Thymus (tissue), 11 donors: Measurements from ENCODE around the gene NAE1. TPM values are rescaled to one million over a fixed set of nuclear protein-coding genes. Genes with fewer than 3 reads are reported as not detected.
"Not testable (repeated sequence)": the region's sequence is repeated elsewhere in the genome, so short reads cannot be mapped to it uniquely, and the experiment has no call there.

ENCODE experiments used
- DNase-seq, 9 donors: peaks; one replicate each; pipeline ENCODE4 v3.0.0-alpha.2; 2013; ENCODE audit warnings: low spot score in 9 of 9, low read depth in 6 of 9, missing footprints in 1 of 9
- H3K27ac ChIP-seq, 2 donors: one replicate each; pipeline ENCODE4 v1.5.1; 2013; ENCODE audit warnings: control low read depth in 1 of 2, low read depth in 1 of 2, low read length in 1 of 2, mild to moderate bottlenecking in 1 of 2, moderate library complexity in 1 of 2
- H3K27me3 ChIP-seq, 2 donors: one replicate each; pipeline ENCODE4 v1.5.1; 2013; ENCODE audit warnings: low read length in 1 of 2; ENCODE audit not compliant: control insufficient read depth in 2 of 2, insufficient read depth in 1 of 2
- H3K36me3 ChIP-seq, 2 donors: one replicate each; pipeline ENCODE4 v1.5.1; 2013; ENCODE audit warnings: low read length in 1 of 2, mild to moderate bottlenecking in 1 of 2, moderate library complexity in 1 of 2; ENCODE audit not compliant: control insufficient read depth in 2 of 2, insufficient read depth in 2 of 2
- H3K4me1 ChIP-seq, 2 donors: one replicate each; pipeline ENCODE4 v1.5.1; 2013; ENCODE audit warnings: low read length in 2 of 2; ENCODE audit not compliant: control insufficient read depth in 2 of 2, insufficient read depth in 2 of 2
- H3K4me3 ChIP-seq, 2 donors: one replicate each; pipeline ENCODE4 v1.5.1; 2013; ENCODE audit warnings: low read length in 2 of 2, control low read depth in 1 of 2, mild to moderate bottlenecking in 1 of 2
- H3K9me3 ChIP-seq, 2 donors: one replicate each; pipeline ENCODE4 v1.5.1; 2013; ENCODE audit warnings: low read length in 1 of 2, mild to moderate bottlenecking in 1 of 2; ENCODE audit not compliant: control insufficient read depth in 2 of 2, insufficient read depth in 1 of 2
- WGBS: extraction: QIAGEN DNeasy Blood & Tissue Kit; methylation state at CpG from one replicate; pipeline ENCODE4 v1.1.7; 2013; 5-methylcytosine and 5-hydroxymethylcytosine counted together
- polyA plus RNA-seq: library from polyadenylated mRNA; stranded (reverse); fragments of 200-250 nt; gene quantifications from one replicate; pipeline ENCODE4 v1.2.3, GENCODE V29; 2013
- total RNA-seq: library from RNA; stranded (reverse); fragments of 120-200 nt; gene quantifications from one replicate; pipeline ENCODE4 v1.2.4, GENCODE V29; 2013
- donor health status: healthy.

The NAE1 gene
- total and polyA plus RNA-seq, 2 donors = 55.3 to 70.4 TPM

GRCh38 chr16:66871363-66871762 is 40.6 kb upstream of the NAE1 start:
- not testable (repeated sequence) for H3K36me3 ChIP-seq, H3K4me3 ChIP-seq, H3K9me3 ChIP-seq, DNase-seq, H3K4me1 ChIP-seq, H3K27ac ChIP-seq
- 98% methylated on average over 2 of the region's 2 CpGs for WGBS
- peaks cover 0 to 14% of the 10 kb centered on the region in 2 donors for H3K27me3 ChIP-seq

- H3K4me1 ChIP-seq = peaks cover 0 to 7% of the 10 kb centered on the region in 2 donors
- H3K9me3 ChIP-seq = no peaks in the 10 kb centered on the region
- DNase-seq = no peak
- no peak overlapping the region for H3K4me3 ChIP-seq
- WGBS = 98% methylated on average over 1 of the region's 1 CpG
- no peak overlapping the region for H3K27ac ChIP-seq
- no peaks in the 10 kb centered on the region for H3K36me3 ChIP-seq
- peaks cover 0 to 14% of the 10 kb centered on the region in 2 donors for H3K27me3 ChIP-seq
These were observed 38.6 kb upstream of the NAE1 start for GRCh38 chr16:66869424-66869823.

GRCh38 chr16:66863707-66864106 is 32.9 kb upstream of the NAE1 start:
- Histone ChIP-seq H3K27me3 (no peaks in the 10 kb centered on the region), H3K9me3 (no peaks in the 10 kb centered on the region), H3K27ac (no peak overlapping the region), H3K4me3 (no peak overlapping the region), H3K36me3 (no peaks in the 10 kb centered on the region), H3K4me1 (no peaks in the 10 kb centered on the region)
- DNase-seq = no peak

- Histone ChIP-seq H3K4me1 (no peaks in the 10 kb centered on the region), H3K4me3 (no peak overlapping the region), H3K27ac (no peak overlapping the region), H3K27me3 (no peaks in the 10 kb centered on the region), H3K9me3 (no peaks in the 10 kb centered on the region), H3K36me3 (no peaks in the 10 kb centered on the region)
- 97% methylated on average over 8 of the region's 8 CpGs for WGBS
- DNase-seq = no peak
These were observed 31.3 kb upstream of the NAE1 start for GRCh38 chr16:66862023-66862520.

GRCh38 chr16:66859397-66860068 is 28.8 kb upstream of the NAE1 start:
- no peaks in the 10 kb centered on the region for H3K9me3 ChIP-seq
- H3K36me3 ChIP-seq = no peaks in the 10 kb centered on the region
- DNase-seq = no peak
- no peak overlapping the region for H3K4me3 ChIP-seq
- H3K27me3 ChIP-seq = no peaks in the 10 kb centered on the region
- WGBS = 99% methylated on average over 3 of the region's 3 CpGs
- H3K4me1 ChIP-seq = no peaks in the 10 kb centered on the region
- H3K27ac ChIP-seq = no peak overlapping the region

GRCh38 chr16:66858740-66859396 is 28.1 kb upstream of the NAE1 start:
- 88% methylated on average over 4 of the region's 4 CpGs for WGBS
- peaks cover 0 to under 1% of the 10 kb centered on the region in 2 donors for H3K27me3 ChIP-seq
- no peak for DNase-seq
- H3K27ac ChIP-seq = no peak overlapping the region
- no peaks in the 10 kb centered on the region for H3K4me1 ChIP-seq
- H3K36me3 ChIP-seq = no peaks in the 10 kb centered on the region
- H3K9me3 ChIP-seq = no peaks in the 10 kb centered on the region
- H3K4me3 ChIP-seq = no peak overlapping the region

GRCh38 chr16:66857437-66857836 is 26.7 kb upstream of the NAE1 start:
- Histone ChIP-seq H3K4me1 (no peaks in the 10 kb centered on the region), H3K36me3 (no peaks in the 10 kb centered on the region), H3K27me3 (peaks cover 2 to 7% of the 10 kb centered on the region in 2 donors), H3K27ac (no peak overlapping the region), H3K4me3 (no peak overlapping the region), H3K9me3 (no peaks in the 10 kb centered on the region)
- DNase-seq = no peak
- WGBS = 91% methylated on average over 6 of the region's 6 CpGs

GRCh38 chr16:66856801-66857200 is 26.0 kb upstream of the NAE1 start:
- no peaks in the 10 kb centered on the region for H3K4me1 ChIP-seq
- no peak overlapping the region for H3K4me3 ChIP-seq
- WGBS = 99% methylated on average over 2 of the region's 2 CpGs
- no peaks in the 10 kb centered on the region for H3K9me3 ChIP-seq
- H3K27me3 ChIP-seq = peaks cover 2 to 7% of the 10 kb centered on the region in 2 donors
- H3K27ac ChIP-seq = no peak overlapping the region
- no peak for DNase-seq
- H3K36me3 ChIP-seq = no peaks in the 10 kb centered on the region

- H3K27me3 ChIP-seq = peaks cover 2 to 7% of the 10 kb centered on the region in 2 donors
These were observed 25.5 kb upstream of the NAE1 start for GRCh38 chr16:66856184-66856730.

More at GRCh38 chr16:66856184-66856730, 25.5 kb upstream of the NAE1 start:
- Histone ChIP-seq H3K36me3 (no peaks in the 10 kb centered on the region), H3K4me3 (no peak overlapping the region), H3K4me1 (no peaks in the 10 kb centered on the region), H3K9me3 (no peaks in the 10 kb centered on the region), H3K27ac (no peak overlapping the region)
- WGBS = 97% methylated on average over 6 of the region's 6 CpGs
- DNase-seq = no peak
